ENCODE results near the gene VASN.

GRCh38 chr16:4420505-4421105 lies 49.0 kb downstream of the VASN start:
- TF ChIP-seq POLR2A (IDR thresholded peaks at IDR 0.05; ENCODE audit: low read depth, low read length), result no peak
- no peak for TF ChIP-seq POLR2AphosphoS5 (IDR thresholded peaks at IDR 0.05; ENCODE audit: low read depth, low read length)

Measured in GM12892 (cell line).